H1 (cell line): ENCODE data around the gene KIF5C.

Experiments used
- BACH1 ChIP-seq: IDR thresholded peaks from 2 replicates; pipeline ENCODE4 v1.6.1; 2012; ENCODE audit warnings: low read length, improper control_type of control experiment
- CEBPB ChIP-seq: IDR thresholded peaks from 2 replicates; pipeline ENCODE4 v1.6.1; 2012; ENCODE audit warnings: low read depth, low read length
- CHD2 ChIP-seq: IDR thresholded peaks from 2 replicates; pipeline ENCODE4 v1.6.1; 2012; ENCODE audit warnings: low read length, improper control_type of control experiment
- MAX ChIP-seq: IDR thresholded peaks from 2 replicates; pipeline ENCODE4 v1.6.1; 2012; ENCODE audit warnings: inconsistent platforms
- POLR2AphosphoS5 ChIP-seq: IDR thresholded peaks from 2 replicates; pipeline ENCODE4 v1.6.1; 2011; ENCODE audit warnings: low read depth, low read length
- POU5F1 ChIP-seq: IDR thresholded peaks from 2 replicates; pipeline ENCODE4 v1.6.1; 2011; ENCODE audit warnings: low read depth, mild to moderate bottlenecking, low read length, moderate library complexity
- RNF2 ChIP-seq: fragments of 200-900, 300-1000 bp; sonication (generic); IDR thresholded peaks from 2 replicates; pipeline ENCODE4 v1.7.1; 2016; ENCODE audit warnings: borderline replicate concordance, low read depth, mild to moderate bottlenecking, antibody characterized with exemption, low read length; ENCODE audit not compliant: poor library complexity, severe bottlenecking; ENCODE audit errors: missing control alignments
- SIN3A ChIP-seq, 2 experiments: IDR thresholded peaks in 1 of 2; conservative IDR thresholded peaks in 1 of 2; 2 replicates each; pipeline ENCODE4 v1.6.1; 2011 to 2012; ENCODE audit warnings: low read length in 2 of 2, improper control_type of control experiment in 1 of 2, low read depth in 1 of 2, mild to moderate bottlenecking in 1 of 2
- SP1 ChIP-seq: IDR thresholded peaks from 2 replicates; pipeline ENCODE4 v1.6.1; 2011; ENCODE audit warnings: low read depth, low read length
- TF ChIP-seq, protein P1 (sequence below), 3 experiments: IDR thresholded peaks; 1 replicate in 2 of 3; 2 replicates in 1 of 3; pipeline versions ENCODE4 v1.5.1 to v1.6.1; 2011; ENCODE audit warnings: low read length in 3 of 3, mild to moderate bottlenecking in 3 of 3, inconsistent platforms in 2 of 3, low read depth in 1 of 3, moderate library complexity in 1 of 3; ENCODE audit not compliant: insufficient read depth in 1 of 3; ENCODE audit errors: control extremely low read depth in 1 of 3

DNA sequence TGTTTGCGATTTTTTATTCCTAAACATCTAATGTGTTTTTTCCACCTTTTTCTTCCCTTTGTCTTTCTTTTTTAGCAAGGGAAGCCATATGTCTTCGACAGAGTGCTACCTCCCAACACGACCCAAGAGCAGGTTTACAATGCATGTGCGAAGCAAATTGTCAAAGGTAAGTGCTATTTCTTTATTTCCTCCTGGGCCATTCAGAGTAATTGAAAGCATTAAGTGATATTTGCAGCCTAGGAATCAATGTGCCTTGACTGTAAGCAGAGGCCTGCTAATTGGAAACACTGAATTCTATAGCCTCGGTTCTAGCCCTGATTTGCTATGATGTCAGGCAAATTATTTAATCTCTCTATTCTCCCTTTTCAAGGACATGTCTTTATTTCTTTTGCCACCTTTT is 47.0 kb downstream of the KIF5C start:
- TF ChIP-seq RNF2 (no peak), SIN3A (conservative IDR thresholded peaks at IDR 0.05 in 1 of 2, IDR thresholded peaks at IDR 0.05 in 1 of 2; ENCODE audit: low read depth in 1 of 2, low read length in 2 of 2) (no peak), MAX (no peak), CEBPB (no peak), POU5F1 (no peak), POLR2AphosphoS5 (no peak), SP1 (no peak), CHD2 (no peak), BACH1 (no peak)
- TF ChIP-seq, protein P1, sequence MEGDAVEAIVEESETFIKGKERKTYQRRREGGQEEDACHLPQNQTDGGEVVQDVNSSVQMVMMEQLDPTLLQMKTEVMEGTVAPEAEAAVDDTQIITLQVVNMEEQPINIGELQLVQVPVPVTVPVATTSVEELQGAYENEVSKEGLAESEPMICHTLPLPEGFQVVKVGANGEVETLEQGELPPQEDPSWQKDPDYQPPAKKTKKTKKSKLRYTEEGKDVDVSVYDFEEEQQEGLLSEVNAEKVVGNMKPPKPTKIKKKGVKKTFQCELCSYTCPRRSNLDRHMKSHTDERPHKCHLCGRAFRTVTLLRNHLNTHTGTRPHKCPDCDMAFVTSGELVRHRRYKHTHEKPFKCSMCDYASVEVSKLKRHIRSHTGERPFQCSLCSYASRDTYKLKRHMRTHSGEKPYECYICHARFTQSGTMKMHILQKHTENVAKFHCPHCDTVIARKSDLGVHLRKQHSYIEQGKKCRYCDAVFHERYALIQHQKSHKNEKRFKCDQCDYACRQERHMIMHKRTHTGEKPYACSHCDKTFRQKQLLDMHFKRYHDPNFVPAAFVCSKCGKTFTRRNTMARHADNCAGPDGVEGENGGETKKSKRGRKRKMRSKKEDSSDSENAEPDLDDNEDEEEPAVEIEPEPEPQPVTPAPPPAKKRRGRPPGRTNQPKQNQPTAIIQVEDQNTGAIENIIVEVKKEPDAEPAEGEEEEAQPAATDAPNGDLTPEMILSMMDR (IDR thresholded peaks at IDR 0.05; ENCODE audit: control extremely low read depth in 1 of 3, insufficient read depth in 1 of 3, low read depth in 1 of 3, low read length in 3 of 3), result no peak
